ENCODE measurements around the gene ANKH.
"Not testable (repeated sequence)": the region's sequence is repeated elsewhere in the genome, so short reads cannot be mapped to it uniquely, and the experiment has no call there.

The ANKH gene

GRCh38 chr5:14884062-14884612 lies 12.6 kb upstream of the ANKH start:
- Histone ChIP-seq H3K4me3 (ENCODE audit: low read depth in 1 of 2, low read length in 2 of 2) (no peak overlapping the region), H3K9ac (ENCODE audit: low read depth in 1 of 2, low read length in 2 of 2) (no peak overlapping the region), H3K27ac (ENCODE audit: low read depth, low read length) (no peak overlapping the region), H3K4me1 (ENCODE audit: control insufficient read depth in 1 of 2, insufficient read depth in 2 of 2, low read length in 2 of 2) (peaks cover 0 to 5% of the 10 kb centered on the region in 2 donors), H3K27me3 (ENCODE audit: control insufficient read depth in 1 of 2, insufficient read depth in 2 of 2, low read length in 2 of 2) (no peaks in the 10 kb centered on the region), H3K36me3 (ENCODE audit: control insufficient read depth in 1 of 2, insufficient read depth in 2 of 2, low read length in 2 of 2) (no peaks in the 10 kb centered on the region), H3K9me3 (ENCODE audit: control insufficient read depth in 1 of 2, low read length in 2 of 2) (no peaks in the 10 kb centered on the region)

GRCh38 chr5:14882658-14883580 lies 11.3 kb upstream of the ANKH start:
- H3K36me3 ChIP-seq (ENCODE audit: control insufficient read depth in 1 of 2, insufficient read depth in 2 of 2, low read length in 2 of 2) = no peaks in the 10 kb centered on the region
- no peaks in the 10 kb centered on the region for H3K27me3 ChIP-seq (ENCODE audit: control insufficient read depth in 1 of 2, insufficient read depth in 2 of 2, low read length in 2 of 2)
- no peak overlapping the region for H3K9ac ChIP-seq (ENCODE audit: low read depth in 1 of 2, low read length in 2 of 2)
- no peak overlapping the region for H3K27ac ChIP-seq (ENCODE audit: low read depth, low read length)
- no peak overlapping the region for H3K4me3 ChIP-seq (ENCODE audit: low read depth in 1 of 2, low read length in 2 of 2)
- H3K4me1 ChIP-seq (ENCODE audit: control insufficient read depth in 1 of 2, insufficient read depth in 2 of 2, low read length in 2 of 2) = peaks cover 0 to 5% of the 10 kb centered on the region in 2 donors
- no peaks in the 10 kb centered on the region for H3K9me3 ChIP-seq (ENCODE audit: control insufficient read depth in 1 of 2, low read length in 2 of 2)

- Histone ChIP-seq H3K4me1 (ENCODE audit: control insufficient read depth in 1 of 2, insufficient read depth in 2 of 2, low read length in 2 of 2) (peaks cover 0 to 9% of the 10 kb centered on the region in 2 donors), H3K27ac (ENCODE audit: low read depth, low read length) (no peak overlapping the region), H3K4me3 (ENCODE audit: low read depth in 1 of 2, low read length in 2 of 2) (no peak overlapping the region), H3K36me3 (ENCODE audit: control insufficient read depth in 1 of 2, insufficient read depth in 2 of 2, low read length in 2 of 2) (no peaks in the 10 kb centered on the region), H3K9me3 (ENCODE audit: control insufficient read depth in 1 of 2, low read length in 2 of 2) (no peaks in the 10 kb centered on the region), H3K27me3 (ENCODE audit: control insufficient read depth in 1 of 2, insufficient read depth in 2 of 2, low read length in 2 of 2) (no peaks in the 10 kb centered on the region), H3K9ac (ENCODE audit: low read depth in 1 of 2, low read length in 2 of 2) (no peak overlapping the region)
Measured at GRCh38 chr5:14881826-14882225, 10.2 kb upstream of the ANKH start.

- Histone ChIP-seq H3K9ac (ENCODE audit: low read depth in 1 of 2, low read length in 2 of 2) (no peak overlapping the region), H3K4me3 (ENCODE audit: low read depth in 1 of 2, low read length in 2 of 2) (no peak overlapping the region), H3K9me3 (ENCODE audit: control insufficient read depth in 1 of 2, low read length in 2 of 2) (no peaks in the 10 kb centered on the region), H3K4me1 (ENCODE audit: control insufficient read depth in 1 of 2, insufficient read depth in 2 of 2, low read length in 2 of 2) (peaks cover 0 to 20% of the 10 kb centered on the region in 2 donors), H3K36me3 (ENCODE audit: control insufficient read depth in 1 of 2, insufficient read depth in 2 of 2, low read length in 2 of 2) (no peaks in the 10 kb centered on the region), H3K27ac (ENCODE audit: low read depth, low read length) (no peak overlapping the region), H3K27me3 (ENCODE audit: control insufficient read depth in 1 of 2, insufficient read depth in 2 of 2, low read length in 2 of 2) (no peaks in the 10 kb centered on the region)
Measured at GRCh38 chr5:14880688-14881087, 9.1 kb upstream of the ANKH start.

GRCh38 chr5:14879937-14880589 lies 8.5 kb upstream of the ANKH start:
- no peak overlapping the region for H3K4me3 ChIP-seq (ENCODE audit: low read depth in 1 of 2, low read length in 2 of 2)
- no peaks in the 10 kb centered on the region for H3K36me3 ChIP-seq (ENCODE audit: control insufficient read depth in 1 of 2, insufficient read depth in 2 of 2, low read length in 2 of 2)
- H3K9ac ChIP-seq (ENCODE audit: low read depth in 1 of 2, low read length in 2 of 2) = no peak overlapping the region
- no peak overlapping the region for H3K27ac ChIP-seq (ENCODE audit: low read depth, low read length)
- peaks cover 0 to 22% of the 10 kb centered on the region in 2 donors for H3K4me1 ChIP-seq (ENCODE audit: control insufficient read depth in 1 of 2, insufficient read depth in 2 of 2, low read length in 2 of 2)
- H3K27me3 ChIP-seq (ENCODE audit: control insufficient read depth in 1 of 2, insufficient read depth in 2 of 2, low read length in 2 of 2) = no peaks in the 10 kb centered on the region
- H3K9me3 ChIP-seq (ENCODE audit: control insufficient read depth in 1 of 2, low read length in 2 of 2) = no peaks in the 10 kb centered on the region

GRCh38 chr5:14879393-14879792 lies 7.8 kb upstream of the ANKH start:
- H3K27me3 ChIP-seq (ENCODE audit: control insufficient read depth in 1 of 2, insufficient read depth in 2 of 2, low read length in 2 of 2) = no peaks in the 10 kb centered on the region
- no peak overlapping the region for H3K9ac ChIP-seq (ENCODE audit: low read depth in 1 of 2, low read length in 2 of 2)
- peaks cover 0 to 22% of the 10 kb centered on the region in 2 donors for H3K4me1 ChIP-seq (ENCODE audit: control insufficient read depth in 1 of 2, insufficient read depth in 2 of 2, low read length in 2 of 2)
- no peak overlapping the region for H3K4me3 ChIP-seq (ENCODE audit: low read depth in 1 of 2, low read length in 2 of 2)
- no peaks in the 10 kb centered on the region for H3K9me3 ChIP-seq (ENCODE audit: control insufficient read depth in 1 of 2, low read length in 2 of 2)
- no peaks in the 10 kb centered on the region for H3K36me3 ChIP-seq (ENCODE audit: control insufficient read depth in 1 of 2, insufficient read depth in 2 of 2, low read length in 2 of 2)
- H3K27ac ChIP-seq (ENCODE audit: low read depth, low read length) = no peak overlapping the region

- not testable (repeated sequence) for H3K36me3 ChIP-seq (ENCODE audit: control insufficient read depth in 1 of 2, insufficient read depth in 2 of 2, low read length in 2 of 2); H3K9me3 ChIP-seq (ENCODE audit: control insufficient read depth in 1 of 2, low read length in 2 of 2); H3K27ac ChIP-seq (ENCODE audit: low read depth, low read length); H3K4me3 ChIP-seq (ENCODE audit: low read depth in 1 of 2, low read length in 2 of 2); H3K9ac ChIP-seq (ENCODE audit: low read depth in 1 of 2, low read length in 2 of 2); H3K27me3 ChIP-seq (ENCODE audit: control insufficient read depth in 1 of 2, insufficient read depth in 2 of 2, low read length in 2 of 2)
- H3K4me1 ChIP-seq (ENCODE audit: control insufficient read depth in 1 of 2, insufficient read depth in 2 of 2, low read length in 2 of 2) = peaks cover 0 to 22% of the 10 kb centered on the region in 2 donors
Measured at GRCh38 chr5:14878192-14878591, 6.6 kb upstream of the ANKH start.

- no peak overlapping the region for H3K27ac ChIP-seq (ENCODE audit: low read depth, low read length)
- H3K27me3 ChIP-seq (ENCODE audit: control insufficient read depth in 1 of 2, insufficient read depth in 2 of 2, low read length in 2 of 2) = no peaks in the 10 kb centered on the region
- H3K9ac ChIP-seq (ENCODE audit: low read depth in 1 of 2, low read length in 2 of 2) = no peak overlapping the region
- H3K9me3 ChIP-seq (ENCODE audit: control insufficient read depth in 1 of 2, low read length in 2 of 2) = no peaks in the 10 kb centered on the region
- H3K36me3 ChIP-seq (ENCODE audit: control insufficient read depth in 1 of 2, insufficient read depth in 2 of 2, low read length in 2 of 2) = no peaks in the 10 kb centered on the region
- H3K4me3 ChIP-seq (ENCODE audit: low read depth in 1 of 2, low read length in 2 of 2) = peak overlapping the region in 1 of 2 donors; percentile 45
- peaks cover 4 to 18% of the 10 kb centered on the region in 2 donors for H3K4me1 ChIP-seq (ENCODE audit: control insufficient read depth in 1 of 2, insufficient read depth in 2 of 2, low read length in 2 of 2)
Measured at GRCh38 chr5:14876095-14876494, 4.5 kb upstream of the ANKH start.

- H3K9ac ChIP-seq (ENCODE audit: low read depth in 1 of 2, low read length in 2 of 2) = no peak overlapping the region
- H3K27me3 ChIP-seq (ENCODE audit: control insufficient read depth in 1 of 2, insufficient read depth in 2 of 2, low read length in 2 of 2) = no peaks in the 10 kb centered on the region
- H3K36me3 ChIP-seq (ENCODE audit: control insufficient read depth in 1 of 2, insufficient read depth in 2 of 2, low read length in 2 of 2) = no peaks in the 10 kb centered on the region
- no peaks in the 10 kb centered on the region for H3K9me3 ChIP-seq (ENCODE audit: control insufficient read depth in 1 of 2, low read length in 2 of 2)
- H3K4me1 ChIP-seq (ENCODE audit: control insufficient read depth in 1 of 2, insufficient read depth in 2 of 2, low read length in 2 of 2) = peaks cover 19 to 36% of the 10 kb centered on the region in 2 donors
- no peak overlapping the region for H3K4me3 ChIP-seq (ENCODE audit: low read depth in 1 of 2, low read length in 2 of 2)
- no peak overlapping the region for H3K27ac ChIP-seq (ENCODE audit: low read depth, low read length)
Measured at GRCh38 chr5:14873790-14874189, 2.2 kb upstream of the ANKH start.

- Histone ChIP-seq H3K9ac (ENCODE audit: low read depth in 1 of 2, low read length in 2 of 2) (peak overlapping the region in 1 of 2 donors; percentile 59), H3K36me3 (ENCODE audit: control insufficient read depth in 1 of 2, insufficient read depth in 2 of 2, low read length in 2 of 2) (no peaks in the 10 kb centered on the region), H3K9me3 (ENCODE audit: control insufficient read depth in 1 of 2, low read length in 2 of 2) (no peaks in the 10 kb centered on the region)
Measured at GRCh38 chr5:14873093-14873492, 1.5 kb upstream of the ANKH start.

More at GRCh38 chr5:14873093-14873492, 1.5 kb upstream of the ANKH start:
- Histone ChIP-seq H3K4me3 (ENCODE audit: low read depth in 1 of 2, low read length in 2 of 2) (peak overlapping the region in 1 of 2 donors; percentile 71), H3K27ac (ENCODE audit: low read depth, low read length) (no peak overlapping the region), H3K4me1 (ENCODE audit: control insufficient read depth in 1 of 2, insufficient read depth in 2 of 2, low read length in 2 of 2) (peaks cover 19 to 40% of the 10 kb centered on the region in 2 donors), H3K27me3 (ENCODE audit: control insufficient read depth in 1 of 2, insufficient read depth in 2 of 2, low read length in 2 of 2) (no peaks in the 10 kb centered on the region)

Data from duodenal mucosa (tissue), 2 donors.